HEK293T (cell line): ENCODE results near the gene FADS3.

Source experiments
- CTCF ChIA-PET: fragments of 350-600 bp; formaldehyde crosslinking; extraction: SDS; loops from one replicate; lab custom pipeline; 2021; ENCODE audit warnings: antibody characterized with exemption, inconsistent platforms; lab: Yijun Ruan, JAX
- POLR2A ChIA-PET: fragments of 350-600 bp; formaldehyde crosslinking; extraction: SDS; loops from one replicate; lab custom pipeline; 2020; ENCODE audit warnings: antibody characterized with exemption, inconsistent platforms; lab: Yijun Ruan, JAX
- DNase-seq: peaks from one replicate; pipeline ENCODE4 v3.0.0; 2012; ENCODE audit warnings: mixed read lengths; ENCODE audit errors: extremely low spot score
- ARNT ChIP-seq: fragments of 450-650 bp; IDR thresholded peaks from 2 replicates; pipeline ENCODE4 v1.6.1; 2017; ENCODE audit warnings: mild to moderate bottlenecking
- BHLHE40 ChIP-seq: fragments of 450-650 bp; IDR thresholded peaks from 2 replicates; pipeline ENCODE4 v1.6.1; 2016; ENCODE audit warnings: mild to moderate bottlenecking, moderate library complexity, borderline replicate concordance
- CTBP1 ChIP-seq: fragments of 450-650 bp; IDR thresholded peaks from 2 replicates; pipeline ENCODE4 v1.6.1; 2016; ENCODE audit warnings: borderline replicate concordance
- ELF4 ChIP-seq: fragments of 450-650 bp; IDR thresholded peaks from 2 replicates; pipeline ENCODE4 v1.6.1; 2017; ENCODE audit warnings: antibody characterized with exemption
- FOXA1 ChIP-seq: fragments of 450-650 bp; IDR thresholded peaks from 2 replicates; pipeline ENCODE4 v1.6.1; 2016; ENCODE audit warnings: mild to moderate bottlenecking
- FOXK2 ChIP-seq: fragments of 450-650 bp; IDR thresholded peaks from 2 replicates; pipeline ENCODE4 v1.6.1; 2016; ENCODE audit warnings: mild to moderate bottlenecking
- FOXM1 ChIP-seq: fragments of 450-650 bp; IDR thresholded peaks from 2 replicates; pipeline ENCODE4 v1.6.1; 2017; ENCODE audit warnings: mild to moderate bottlenecking, borderline replicate concordance
- HDGF ChIP-seq: fragments of 450-650 bp; IDR thresholded peaks from 2 replicates; pipeline ENCODE4 v1.6.1; 2017; ENCODE audit warnings: antibody characterized with exemption, borderline replicate concordance
- L3MBTL2 ChIP-seq: fragments of 450-650 bp; conservative IDR thresholded peaks from 2 replicates; pipeline ENCODE4 v1.6.1; 2016; ENCODE audit warnings: mild to moderate bottlenecking
- LEF1 ChIP-seq: fragments of 450-650 bp; IDR thresholded peaks from 2 replicates; pipeline ENCODE4 v1.6.1; 2017; ENCODE audit warnings: mild to moderate bottlenecking, borderline replicate concordance
- NFRKB ChIP-seq: fragments of 450-650 bp; IDR thresholded peaks from 2 replicates; pipeline ENCODE4 v1.6.1; 2016; ENCODE audit warnings: mild to moderate bottlenecking, moderate library complexity
- SP1 ChIP-seq: fragments of 450-650 bp; IDR thresholded peaks from 2 replicates; pipeline ENCODE4 v1.6.1; 2017
- SUZ12 ChIP-seq: fragments of 450-650 bp; IDR thresholded peaks from 2 replicates; pipeline ENCODE4 v1.6.1; 2016; ENCODE audit warnings: mild to moderate bottlenecking
- TARDBP ChIP-seq: fragments of 450-650 bp; IDR thresholded peaks from 2 replicates; pipeline ENCODE4 v1.6.1; 2016
- ZNF384 ChIP-seq: fragments of 450-650 bp; IDR thresholded peaks from 2 replicates; pipeline ENCODE4 v1.6.1; 2016
- TF ChIP-seq, protein P1 (sequence below): fragments of 450-650 bp; IDR thresholded peaks from 2 replicates; pipeline ENCODE4 v1.6.1; 2016

FADS3 gene

DNA sequence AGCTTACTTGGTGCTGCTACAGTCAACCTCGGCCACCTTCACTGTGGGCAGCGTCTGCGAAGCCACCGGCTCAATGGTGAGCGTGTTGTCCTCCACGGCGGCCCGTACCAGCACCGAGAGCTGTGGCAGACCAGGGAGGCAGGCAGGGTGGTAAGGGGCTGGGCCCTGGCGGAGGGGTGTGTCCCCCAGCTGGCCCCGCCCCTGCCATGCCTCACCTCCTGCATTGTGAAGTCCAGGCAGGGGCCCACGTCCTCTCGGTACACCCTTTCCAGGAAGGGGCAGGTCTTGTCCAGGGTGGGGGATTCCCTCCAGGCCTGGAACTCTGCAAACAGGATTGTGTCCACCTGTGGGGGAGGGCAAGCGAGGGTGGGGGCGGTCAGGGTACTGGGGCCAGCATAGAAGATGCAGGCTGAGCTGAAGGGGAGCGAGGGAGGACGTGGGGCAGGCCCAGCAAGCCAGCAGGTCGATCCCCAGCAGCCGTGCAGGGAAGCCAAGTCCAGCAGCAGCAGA lies 13.2 kb upstream of the FADS3 start:
- no peak for DNase-seq
- CTCF ChIA-PET, result interaction anchor here (0.6 to 1.7 kb wide), 2 partner anchors 43 to 203 kb away, joined by 3 to 7 read pairs; no protein-coding TSS in a partner anchor
- TF ChIP-seq ARNT (no peak), ZNF384 (no peak), LEF1 (no peak), CTBP1 (no peak), TARDBP (no peak), FOXK2 (no peak), FOXA1 (no peak), ELF4 (no peak), HDGF (no peak), BHLHE40 (no peak)
- TF ChIP-seq, protein P1, sequence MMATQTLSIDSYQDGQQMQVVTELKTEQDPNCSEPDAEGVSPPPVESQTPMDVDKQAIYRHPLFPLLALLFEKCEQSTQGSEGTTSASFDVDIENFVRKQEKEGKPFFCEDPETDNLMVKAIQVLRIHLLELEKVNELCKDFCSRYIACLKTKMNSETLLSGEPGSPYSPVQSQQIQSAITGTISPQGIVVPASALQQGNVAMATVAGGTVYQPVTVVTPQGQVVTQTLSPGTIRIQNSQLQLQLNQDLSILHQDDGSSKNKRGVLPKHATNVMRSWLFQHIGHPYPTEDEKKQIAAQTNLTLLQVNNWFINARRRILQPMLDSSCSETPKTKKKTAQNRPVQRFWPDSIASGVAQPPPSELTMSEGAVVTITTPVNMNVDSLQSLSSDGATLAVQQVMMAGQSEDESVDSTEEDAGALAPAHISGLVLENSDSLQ, result no peak
- POLR2A ChIA-PET, result interaction anchor here (0.6 to 2.1 kb wide), 2 partner anchors 18 to 45 kb away, joined by 3 to 6 read pairs; partner anchors contain the start of gene BEST1

DNA sequence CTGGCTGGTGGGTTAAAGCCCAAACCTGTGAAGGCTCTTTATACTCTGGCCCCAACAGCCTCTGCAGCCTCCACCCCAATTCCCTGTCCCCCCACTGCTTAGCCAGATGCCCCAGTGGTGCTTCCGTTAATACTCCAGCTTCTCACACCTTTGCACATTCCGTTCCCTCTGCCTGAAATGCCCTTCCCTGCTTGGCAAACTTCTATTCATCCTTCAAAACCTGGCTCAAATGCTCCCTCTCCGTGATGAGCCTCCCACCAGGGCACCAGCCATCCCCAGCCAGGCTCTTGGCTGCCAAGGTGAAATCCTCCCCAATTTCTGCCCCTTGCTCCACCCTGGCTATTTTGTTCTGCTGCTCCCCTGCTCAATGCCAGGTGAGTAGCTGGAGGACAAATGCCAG lies 12.5 kb upstream of the FADS3 start:
- DNase-seq, result no peak
- CTCF ChIA-PET, result interaction anchor here (1.7 kb wide), 1 partner anchor 44 kb away, joined by 7 read pairs; no protein-coding TSS in a partner anchor
- TF ChIP-seq HDGF (no peak), TARDBP (no peak), FOXM1 (no peak), NFRKB (no peak), ARNT (no peak), SP1 (no peak), BHLHE40 (no peak), CTBP1 (no peak), L3MBTL2 (no peak), ELF4 (no peak), ZNF384 (no peak), LEF1 (no peak), SUZ12 (no peak), FOXA1 (no peak), FOXK2 (no peak)
- TF ChIP-seq, protein P1, result no peak
- POLR2A ChIA-PET, result interaction anchor here (0.6 to 2.1 kb wide), 2 partner anchors 19 to 46 kb away, joined by 3 to 6 read pairs; partner anchors contain the start of gene BEST1

DNA sequence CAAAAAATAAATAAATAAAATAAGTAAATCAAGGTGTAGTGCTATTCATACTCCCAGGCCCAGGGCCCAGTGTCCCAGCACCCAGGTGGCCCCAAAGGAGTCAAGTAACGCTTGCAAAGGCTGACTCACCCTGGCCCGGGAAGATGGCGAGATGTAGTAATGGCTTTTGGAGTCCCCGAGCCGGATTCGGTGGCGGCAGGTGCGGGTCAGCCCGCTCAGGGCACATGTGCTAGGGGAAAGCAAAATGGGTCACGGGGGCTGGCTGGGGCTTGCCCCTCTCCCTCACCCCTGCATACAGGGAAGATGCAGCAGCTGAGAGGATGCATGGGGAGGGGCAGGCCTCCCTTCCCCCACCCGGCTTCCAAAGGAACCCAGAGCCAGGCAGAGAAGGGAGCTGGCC lies 11.0 kb upstream of the FADS3 start:
- ChIA-PET POLR2A (interaction anchor here (1.0 to 1.1 kb wide), 2 partner anchors 47 kb away, joined by 3 to 4 read pairs; no protein-coding TSS in a partner anchor), CTCF (interaction anchor here (0.6 to 6.9 kb wide), 3 partner anchors 45 to 221 kb away, joined by 3 to 73 read pairs (median 3); partner anchors contain the start of gene INCENP)
- no peak for TF ChIP-seq SUZ12
- TF ChIP-seq NFRKB, result no peak
- TF ChIP-seq ARNT, result no peak
- no peak for DNase-seq

DNA sequence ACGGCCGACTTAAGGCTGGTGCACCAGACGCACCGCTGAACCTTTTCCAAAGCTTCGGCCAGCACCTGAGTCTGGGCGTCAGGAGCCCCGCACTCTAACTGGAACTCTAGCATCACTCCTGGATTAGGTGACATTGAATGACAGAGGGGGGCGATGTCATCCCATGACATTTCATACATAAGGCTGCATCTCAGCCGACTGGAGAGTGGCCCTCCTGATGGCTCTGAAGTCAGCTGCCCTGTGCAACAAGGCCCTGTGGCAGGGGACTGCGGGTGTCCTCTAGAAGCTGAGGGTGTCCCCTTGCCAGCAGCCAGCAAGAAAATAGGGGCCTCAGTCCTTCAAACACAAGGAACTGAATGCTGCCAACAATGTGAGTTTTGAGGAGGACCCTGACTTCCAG lies 10.1 kb upstream of the FADS3 start:
- POLR2A ChIA-PET, result interaction anchor here (0.9 to 1.1 kb wide), 2 partner anchors 46 to 48 kb away, joined by 3 read pairs; no protein-coding TSS in a partner anchor

DNA sequence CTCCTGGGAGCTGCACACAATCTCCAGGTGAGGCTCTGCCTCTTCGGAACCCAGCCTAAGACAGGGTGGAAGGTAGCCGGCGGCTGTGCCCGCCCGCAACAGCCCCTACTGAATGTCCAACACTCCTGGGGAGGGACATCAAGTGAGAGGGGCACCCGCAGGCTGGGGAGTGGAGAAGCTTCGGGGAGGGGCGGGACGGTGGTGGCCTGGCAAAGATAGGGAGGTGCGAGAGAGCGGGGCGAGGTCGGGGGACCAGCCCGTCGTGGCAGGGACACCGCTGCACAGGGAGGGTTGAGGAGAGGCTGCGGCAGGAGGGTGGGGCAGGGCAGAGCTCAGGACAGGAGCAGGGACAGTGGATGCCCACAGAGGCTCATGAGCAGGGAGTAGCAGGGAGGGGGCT lies 8.9 kb upstream of the FADS3 start:
- no peak for DNase-seq
- ChIA-PET POLR2A (interaction anchor here (0.7 to 2.4 kb wide), 2 partner anchors 47 to 67 kb away, joined by 3 to 8 read pairs; partner anchors contain the start of gene FTH1), CTCF (interaction anchor here (0.5 to 6.9 kb wide), 7 partner anchors 8 to 208 kb away, joined by 3 to 77 read pairs (median 21); no protein-coding TSS in a partner anchor)
- no peak for TF ChIP-seq ELF4
- TF ChIP-seq HDGF, result no peak
- no peak for TF ChIP-seq FOXK2
- TF ChIP-seq, protein P1, result no peak
- no peak for TF ChIP-seq NFRKB
- no peak for TF ChIP-seq TARDBP
- no peak for TF ChIP-seq CTBP1
- TF ChIP-seq LEF1, result no peak
- no peak for TF ChIP-seq BHLHE40
- no peak for TF ChIP-seq ZNF384
- no peak for TF ChIP-seq SP1
- TF ChIP-seq FOXA1, result no peak
- TF ChIP-seq SUZ12, result no peak
- TF ChIP-seq ARNT, result no peak
- no peak for TF ChIP-seq FOXM1
- no peak for TF ChIP-seq L3MBTL2

More for the DNA sequence above, 10.1 kb upstream of the FADS3 start:
- CTCF ChIA-PET, result interaction anchor here (0.7 to 6.9 kb wide), 3 partner anchors 46 to 205 kb away, joined by 3 to 73 read pairs (median 4); no protein-coding TSS in a partner anchor
- no peak for DNase-seq
- TF ChIP-seq, protein P1, result no peak
- TF ChIP-seq SP1 (no peak), NFRKB (no peak), HDGF (no peak), LEF1 (no peak)
